Measurements from ENCODE around the gene NIPBL. TPM values are rescaled to one million over a fixed set of nuclear protein-coding genes. Genes with fewer than 3 reads are reported as not detected.
"Not testable (repeated sequence)": the region's sequence is repeated elsewhere in the genome, so short reads cannot be mapped to it uniquely, and the experiment has no call there.

NIPBL gene
- total and polyA plus RNA-seq, 2 donors (not counting 1 experiment from before 2014, with no cell fraction given), result 30.8 to 34.2 TPM

DNA sequence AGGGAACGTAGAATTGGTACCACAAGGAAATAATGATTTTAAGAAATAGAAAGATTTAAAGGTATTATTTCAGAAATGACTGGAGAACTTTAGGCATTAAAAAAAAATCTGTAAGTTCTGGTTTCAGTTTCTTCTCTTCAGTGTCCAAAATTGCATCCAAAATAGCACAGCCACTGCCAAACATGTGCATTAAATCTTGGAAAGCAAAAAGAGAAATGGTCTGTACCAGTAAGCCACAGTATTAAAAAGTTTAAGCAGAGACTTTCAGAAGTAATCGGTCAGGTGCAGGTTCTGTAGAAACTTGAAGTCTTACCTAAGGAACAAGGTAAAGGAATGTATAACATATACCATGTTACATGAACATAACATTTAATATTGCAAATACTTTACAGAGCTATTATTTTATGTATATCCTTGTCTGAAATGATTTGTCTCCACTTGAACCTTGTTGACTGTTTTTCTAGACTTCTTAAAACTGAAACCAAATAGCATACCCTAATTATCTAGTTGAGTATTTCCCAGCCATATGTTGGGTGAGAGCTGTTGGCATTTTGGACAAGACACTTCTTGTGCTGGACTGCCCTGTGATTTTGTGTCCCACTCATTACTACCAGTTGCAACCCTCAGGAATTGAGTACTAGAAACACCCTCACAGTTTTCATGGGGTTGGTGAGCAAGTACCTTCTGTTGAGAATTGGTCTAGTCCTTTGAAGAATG is 32.1 kb downstream of the NIPBL start:
- Histone ChIP-seq H3K9me3 (ENCODE audit: control insufficient read depth, insufficient read depth, low read depth, low read length) (no peaks in the 10 kb centered on the region), H3K4me1 (ENCODE audit: control insufficient read depth, extremely low read depth, insufficient read depth, low read length) (no peaks in the 10 kb centered on the region), H3K36me3 (ENCODE audit: control insufficient read depth, insufficient read depth, low read length) (no peaks in the 10 kb centered on the region), H4K20me1 (ENCODE audit: control insufficient read depth, extremely low read depth, insufficient read depth, low read length) (no peaks in the 10 kb centered on the region), H3K27ac (ENCODE audit: insufficient read depth, low read length) (no peak overlapping the region), H3K79me2 (ENCODE audit: control insufficient read depth, insufficient read depth, low read length) (peaks cover 78% of the 10 kb centered on the region), H3K9ac (ENCODE audit: insufficient read depth, low read length) (no peak overlapping the region), H3K4me3 (replicated peaks in 1 of 4; ENCODE audit: control extremely low read depth in 1 of 4, insufficient read depth in 1 of 4, low read depth in 3 of 4, low read length in 4 of 4) (no peak overlapping the region), H3K27me3 (ENCODE audit: control insufficient read depth, insufficient read depth, low read length) (no peaks in the 10 kb centered on the region), H2AFZ (ENCODE audit: low read length) (no peak overlapping the region), H3K4me2 (ENCODE audit: extremely low read depth, insufficient read depth, low read length) (peak overlapping the region; percentile 8)
- TF ChIP-seq, protein P1, sequence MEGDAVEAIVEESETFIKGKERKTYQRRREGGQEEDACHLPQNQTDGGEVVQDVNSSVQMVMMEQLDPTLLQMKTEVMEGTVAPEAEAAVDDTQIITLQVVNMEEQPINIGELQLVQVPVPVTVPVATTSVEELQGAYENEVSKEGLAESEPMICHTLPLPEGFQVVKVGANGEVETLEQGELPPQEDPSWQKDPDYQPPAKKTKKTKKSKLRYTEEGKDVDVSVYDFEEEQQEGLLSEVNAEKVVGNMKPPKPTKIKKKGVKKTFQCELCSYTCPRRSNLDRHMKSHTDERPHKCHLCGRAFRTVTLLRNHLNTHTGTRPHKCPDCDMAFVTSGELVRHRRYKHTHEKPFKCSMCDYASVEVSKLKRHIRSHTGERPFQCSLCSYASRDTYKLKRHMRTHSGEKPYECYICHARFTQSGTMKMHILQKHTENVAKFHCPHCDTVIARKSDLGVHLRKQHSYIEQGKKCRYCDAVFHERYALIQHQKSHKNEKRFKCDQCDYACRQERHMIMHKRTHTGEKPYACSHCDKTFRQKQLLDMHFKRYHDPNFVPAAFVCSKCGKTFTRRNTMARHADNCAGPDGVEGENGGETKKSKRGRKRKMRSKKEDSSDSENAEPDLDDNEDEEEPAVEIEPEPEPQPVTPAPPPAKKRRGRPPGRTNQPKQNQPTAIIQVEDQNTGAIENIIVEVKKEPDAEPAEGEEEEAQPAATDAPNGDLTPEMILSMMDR (conservative IDR thresholded peaks at IDR 0.05 in 1 of 2, IDR thresholded peaks at IDR 0.05 in 1 of 2; ENCODE audit: low read depth in 1 of 2, low read length in 2 of 2), result no peak
- no peak for TF ChIP-seq EZH2 (IDR thresholded peaks at IDR 0.05; ENCODE audit: low read length, missing control alignments)
- peak in 1 of 2 donors; percentile 9 for DNase-seq (ENCODE audit: low read depth in 2 of 2)

DNA sequence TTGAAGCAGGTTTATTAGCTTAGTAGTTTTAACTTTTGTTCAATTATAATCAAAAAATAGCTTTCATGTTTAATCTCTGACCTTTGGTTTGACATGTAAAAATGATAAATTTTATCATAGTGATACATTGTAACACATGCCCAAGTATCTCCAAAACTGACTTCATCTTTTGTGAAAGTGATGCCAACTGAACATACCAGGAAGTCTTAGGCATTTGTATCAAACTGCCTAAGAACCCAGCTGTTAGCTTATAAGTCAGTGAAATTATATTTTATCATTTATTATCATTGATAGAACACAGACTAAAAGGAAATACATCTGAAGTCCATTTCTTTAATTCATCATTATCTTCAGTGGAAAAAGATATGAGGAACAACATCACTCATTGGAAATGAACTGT is 39.1 kb downstream of the NIPBL start:
- Histone ChIP-seq H3K9me3 (ENCODE audit: control insufficient read depth, insufficient read depth, low read depth, low read length) (no peaks in the 10 kb centered on the region), H3K27me3 (ENCODE audit: control insufficient read depth, insufficient read depth, low read length) (no peaks in the 10 kb centered on the region), H2AFZ (ENCODE audit: low read length) (no peak overlapping the region), H3K79me2 (ENCODE audit: control insufficient read depth, insufficient read depth, low read length) (peaks cover 49% of the 10 kb centered on the region), H3K36me3 (ENCODE audit: control insufficient read depth, insufficient read depth, low read length) (no peaks in the 10 kb centered on the region), H4K20me1 (ENCODE audit: control insufficient read depth, extremely low read depth, insufficient read depth, low read length) (peaks cover 5% of the 10 kb centered on the region), H3K9ac (ENCODE audit: insufficient read depth, low read length) (no peak overlapping the region), H3K4me3 (replicated peaks in 1 of 4; ENCODE audit: control extremely low read depth in 1 of 4, insufficient read depth in 1 of 4, low read depth in 3 of 4, low read length in 4 of 4) (no peak overlapping the region), H3K27ac (ENCODE audit: insufficient read depth, low read length) (no peak overlapping the region), H3K4me1 (ENCODE audit: control insufficient read depth, extremely low read depth, insufficient read depth, low read length) (no peaks in the 10 kb centered on the region), H3K4me2 (ENCODE audit: extremely low read depth, insufficient read depth, low read length) (no peak overlapping the region)
- TF ChIP-seq EZH2 (IDR thresholded peaks at IDR 0.05; ENCODE audit: low read length, missing control alignments), result no peak
- peak in 1 of 2 donors; percentile 51 for DNase-seq (ENCODE audit: low read depth in 2 of 2)

DNA sequence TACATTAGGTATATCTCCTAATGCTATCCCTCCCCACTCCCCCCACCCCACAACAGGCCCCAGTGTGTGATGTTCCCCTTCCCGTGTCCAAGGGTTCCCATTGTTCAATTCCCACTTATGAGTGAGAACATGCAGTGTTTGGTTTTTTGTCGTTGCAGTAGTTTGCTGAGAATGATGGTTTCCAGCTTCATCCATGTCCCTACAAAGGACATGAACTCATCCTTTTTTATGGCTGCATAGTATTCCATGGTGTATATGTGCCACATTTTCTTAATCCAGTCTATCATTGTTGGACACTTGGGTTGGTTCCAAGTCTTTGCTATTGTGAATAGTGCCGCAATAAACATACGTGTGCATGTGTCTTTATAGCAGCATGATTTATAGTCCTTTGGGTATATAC is 40.0 kb downstream of the NIPBL start:
- not testable (repeated sequence) for H3K27ac ChIP-seq (ENCODE audit: insufficient read depth, low read length); H3K27me3 ChIP-seq (ENCODE audit: control insufficient read depth, insufficient read depth, low read length); H3K36me3 ChIP-seq (ENCODE audit: control insufficient read depth, insufficient read depth, low read length); H3K9me3 ChIP-seq (ENCODE audit: control insufficient read depth, insufficient read depth, low read depth, low read length); H3K9ac ChIP-seq (ENCODE audit: insufficient read depth, low read length); H3K4me2 ChIP-seq (ENCODE audit: extremely low read depth, insufficient read depth, low read length); H3K4me3 ChIP-seq (replicated peaks in 1 of 4; ENCODE audit: control extremely low read depth in 1 of 4, insufficient read depth in 1 of 4, low read depth in 3 of 4, low read length in 4 of 4); H2AFZ ChIP-seq (ENCODE audit: low read length); H3K4me1 ChIP-seq (ENCODE audit: control insufficient read depth, extremely low read depth, insufficient read depth, low read length); H4K20me1 ChIP-seq (ENCODE audit: control insufficient read depth, extremely low read depth, insufficient read depth, low read length); DNase-seq (ENCODE audit: low read depth in 2 of 2)
- peaks cover 47% of the 10 kb centered on the region for H3K79me2 ChIP-seq (ENCODE audit: control insufficient read depth, insufficient read depth, low read length)

DNA sequence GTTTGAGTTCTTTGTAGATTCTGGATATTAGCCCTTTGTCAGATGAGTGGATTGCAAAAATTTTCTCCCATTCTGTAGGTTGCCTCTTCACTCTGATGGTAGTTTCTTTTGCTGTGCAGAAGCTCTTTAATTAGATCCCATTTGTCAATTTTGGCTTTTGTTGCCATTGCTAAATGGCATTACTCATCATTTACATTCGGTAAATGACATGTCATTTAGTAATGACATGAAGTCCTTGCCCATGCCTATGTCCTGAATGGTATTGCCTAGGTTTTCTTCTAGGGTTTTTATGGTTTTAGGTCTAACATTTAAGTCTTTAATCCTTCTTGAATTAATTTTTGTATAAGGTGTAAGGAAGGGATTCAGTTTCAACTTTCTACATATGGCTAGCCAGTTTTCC is 40.8 kb downstream of the NIPBL start:
- not testable (repeated sequence) for H3K27ac ChIP-seq (ENCODE audit: insufficient read depth, low read length); H3K36me3 ChIP-seq (ENCODE audit: control insufficient read depth, insufficient read depth, low read length); H3K4me1 ChIP-seq (ENCODE audit: control insufficient read depth, extremely low read depth, insufficient read depth, low read length); H3K4me3 ChIP-seq (replicated peaks in 1 of 4; ENCODE audit: control extremely low read depth in 1 of 4, insufficient read depth in 1 of 4, low read depth in 3 of 4, low read length in 4 of 4); H3K4me2 ChIP-seq (ENCODE audit: extremely low read depth, insufficient read depth, low read length); H4K20me1 ChIP-seq (ENCODE audit: control insufficient read depth, extremely low read depth, insufficient read depth, low read length); H3K27me3 ChIP-seq (ENCODE audit: control insufficient read depth, insufficient read depth, low read length); H3K9me3 ChIP-seq (ENCODE audit: control insufficient read depth, insufficient read depth, low read depth, low read length); H3K9ac ChIP-seq (ENCODE audit: insufficient read depth, low read length); DNase-seq (ENCODE audit: low read depth in 2 of 2); H2AFZ ChIP-seq (ENCODE audit: low read length)
- peaks cover 44% of the 10 kb centered on the region for H3K79me2 ChIP-seq (ENCODE audit: control insufficient read depth, insufficient read depth, low read length)
